Neural crest cell (in vitro differentiated cells): ENCODE results near the gene TREH. TPM values are rescaled to one million over a fixed set of nuclear protein-coding genes. Genes with fewer than 3 reads are reported as not detected.
A peak's percentile ranks its signal among the peaks of the same experiment; 100 is the strongest.
"Not testable (repeated sequence)": the region's sequence is repeated elsewhere in the genome, so short reads cannot be mapped to it uniquely, and the experiment has no call there.

Source experiments
- DNase-seq: peaks from one replicate; pipeline ENCODE4 v3.0.0; 2021; ENCODE audit warnings: low read depth, mixed read lengths, low spot score
- H3K27ac Mint-ChIP-seq: one replicate; pipeline ENCODE4 v1.8.0; 2021; ENCODE audit warnings: mild to moderate bottlenecking, mixed read lengths; ENCODE audit not compliant: unreplicated experiment
- H3K27me3 Mint-ChIP-seq: 2 replicates; pipeline ENCODE4 v1.8.0; 2021; ENCODE audit warnings: low read depth, mild to moderate bottlenecking, mixed read lengths
- H3K36me3 Mint-ChIP-seq: 2 replicates; pipeline ENCODE4 v1.8.0; 2021; ENCODE audit warnings: low read depth, mild to moderate bottlenecking, mixed read lengths
- H3K4me1 Mint-ChIP-seq: 2 replicates; pipeline ENCODE4 v1.8.0; 2021; ENCODE audit warnings: mixed read lengths
- H3K4me3 Mint-ChIP-seq: one replicate; pipeline ENCODE4 v1.8.0; 2021; ENCODE audit warnings: mild to moderate bottlenecking, mixed read lengths
- H3K9me3 Mint-ChIP-seq: 2 replicates; pipeline ENCODE4 v1.8.0; 2021; ENCODE audit warnings: mixed read lengths
- total RNA-seq: library from RNA; stranded (reverse); gene quantifications from 2 replicates; pipeline ENCODE4 v1.2.1, GENCODE V29; 2021
- TF ChIP-seq, protein P1 (sequence below): fragments of 200-600 bp; sonication (generic); conservative IDR thresholded peaks from 2 replicates; pipeline ENCODE4 v1.5.0; 2021; ENCODE audit warnings: antibody characterized with exemption, mild to moderate bottlenecking

Gene TREH
- total RNA-seq, 1 donor from 2014 or later: not detected

DNA sequence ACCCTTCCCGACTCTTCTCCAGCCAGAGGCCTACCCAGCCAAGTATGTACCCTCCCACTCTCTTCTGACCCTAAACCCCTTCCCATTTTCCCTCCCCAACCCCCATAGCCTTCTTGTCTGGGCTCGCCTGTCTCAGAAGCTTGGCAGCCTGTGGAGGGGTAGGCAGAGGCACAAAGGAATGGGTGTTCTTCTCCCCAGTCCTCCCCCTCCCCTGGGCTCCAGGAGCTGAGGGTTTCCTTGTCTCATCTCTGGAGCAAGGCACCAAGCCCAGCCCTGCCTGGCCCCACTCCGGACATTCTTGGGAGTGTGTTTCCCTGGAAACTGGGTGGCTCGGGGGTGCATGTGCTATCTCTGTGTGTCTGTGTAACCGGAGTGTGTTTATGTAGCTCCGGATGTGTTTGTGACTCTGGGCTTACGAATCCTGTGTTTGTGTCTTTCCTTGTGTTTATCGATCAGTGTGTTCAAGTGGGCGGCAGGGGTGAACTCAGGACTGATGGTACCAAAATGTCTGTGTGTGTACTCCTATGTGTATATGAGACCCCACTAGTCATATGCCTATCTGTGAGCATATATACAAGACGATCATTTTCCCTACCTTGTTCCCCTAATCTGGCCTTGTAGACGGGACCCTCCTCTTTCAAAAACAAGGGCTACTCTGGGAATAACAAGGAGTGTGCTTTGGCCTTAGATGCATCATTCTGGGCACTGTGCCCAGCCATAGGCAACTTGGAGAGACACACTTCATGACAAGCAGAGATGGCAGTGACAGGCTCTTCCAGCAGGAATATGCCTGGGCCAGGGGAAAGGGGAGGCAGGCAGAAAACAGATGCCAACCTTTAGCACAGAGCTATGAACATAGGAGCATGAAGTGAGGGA lies 61.1 kb downstream of the TREH start:
- Mint-ChIP-seq H3K4me3 (peak overlapping the region; percentile 83), H3K27ac (peak overlapping the region; percentile 87), H3K9me3 (no peaks in the 10 kb centered on the region), H3K27me3 (no peaks in the 10 kb centered on the region), H3K4me1 (peaks cover 84% of the 10 kb centered on the region), H3K36me3 (peaks cover 3% of the 10 kb centered on the region)
- TF ChIP-seq, protein P1, sequence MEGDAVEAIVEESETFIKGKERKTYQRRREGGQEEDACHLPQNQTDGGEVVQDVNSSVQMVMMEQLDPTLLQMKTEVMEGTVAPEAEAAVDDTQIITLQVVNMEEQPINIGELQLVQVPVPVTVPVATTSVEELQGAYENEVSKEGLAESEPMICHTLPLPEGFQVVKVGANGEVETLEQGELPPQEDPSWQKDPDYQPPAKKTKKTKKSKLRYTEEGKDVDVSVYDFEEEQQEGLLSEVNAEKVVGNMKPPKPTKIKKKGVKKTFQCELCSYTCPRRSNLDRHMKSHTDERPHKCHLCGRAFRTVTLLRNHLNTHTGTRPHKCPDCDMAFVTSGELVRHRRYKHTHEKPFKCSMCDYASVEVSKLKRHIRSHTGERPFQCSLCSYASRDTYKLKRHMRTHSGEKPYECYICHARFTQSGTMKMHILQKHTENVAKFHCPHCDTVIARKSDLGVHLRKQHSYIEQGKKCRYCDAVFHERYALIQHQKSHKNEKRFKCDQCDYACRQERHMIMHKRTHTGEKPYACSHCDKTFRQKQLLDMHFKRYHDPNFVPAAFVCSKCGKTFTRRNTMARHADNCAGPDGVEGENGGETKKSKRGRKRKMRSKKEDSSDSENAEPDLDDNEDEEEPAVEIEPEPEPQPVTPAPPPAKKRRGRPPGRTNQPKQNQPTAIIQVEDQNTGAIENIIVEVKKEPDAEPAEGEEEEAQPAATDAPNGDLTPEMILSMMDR: no peak
- DNase-seq: peak; percentile 60

DNA sequence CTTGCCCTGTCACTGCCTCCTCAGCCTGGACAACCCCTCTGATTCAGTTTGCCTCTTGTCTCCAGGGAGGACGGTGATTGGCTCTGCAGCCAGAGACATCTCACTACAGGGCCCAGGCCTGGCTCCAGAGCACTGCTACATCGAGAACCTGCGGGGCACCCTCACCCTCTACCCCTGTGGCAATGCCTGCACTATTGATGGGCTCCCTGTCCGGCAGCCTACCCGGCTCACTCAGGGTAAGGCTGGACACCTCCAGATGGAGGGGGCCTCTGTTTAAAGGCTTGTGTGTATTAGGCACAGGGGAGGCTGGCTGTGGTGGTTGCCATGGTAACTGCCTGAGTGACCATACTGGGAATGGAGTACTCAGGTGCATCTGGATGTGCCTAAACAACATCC lies 63.5 kb downstream of the TREH start:
- DNase-seq: no peak
- TF ChIP-seq, protein P1: no peak
- Mint-ChIP-seq H3K9me3 (no peaks in the 10 kb centered on the region), H3K36me3 (peaks cover 3% of the 10 kb centered on the region), H3K27me3 (peaks cover 11% of the 10 kb centered on the region), H3K4me3 (peak overlapping the region; percentile 62), H3K27ac (peak overlapping the region; percentile 87), H3K4me1 (peaks cover 80% of the 10 kb centered on the region)

DNA sequence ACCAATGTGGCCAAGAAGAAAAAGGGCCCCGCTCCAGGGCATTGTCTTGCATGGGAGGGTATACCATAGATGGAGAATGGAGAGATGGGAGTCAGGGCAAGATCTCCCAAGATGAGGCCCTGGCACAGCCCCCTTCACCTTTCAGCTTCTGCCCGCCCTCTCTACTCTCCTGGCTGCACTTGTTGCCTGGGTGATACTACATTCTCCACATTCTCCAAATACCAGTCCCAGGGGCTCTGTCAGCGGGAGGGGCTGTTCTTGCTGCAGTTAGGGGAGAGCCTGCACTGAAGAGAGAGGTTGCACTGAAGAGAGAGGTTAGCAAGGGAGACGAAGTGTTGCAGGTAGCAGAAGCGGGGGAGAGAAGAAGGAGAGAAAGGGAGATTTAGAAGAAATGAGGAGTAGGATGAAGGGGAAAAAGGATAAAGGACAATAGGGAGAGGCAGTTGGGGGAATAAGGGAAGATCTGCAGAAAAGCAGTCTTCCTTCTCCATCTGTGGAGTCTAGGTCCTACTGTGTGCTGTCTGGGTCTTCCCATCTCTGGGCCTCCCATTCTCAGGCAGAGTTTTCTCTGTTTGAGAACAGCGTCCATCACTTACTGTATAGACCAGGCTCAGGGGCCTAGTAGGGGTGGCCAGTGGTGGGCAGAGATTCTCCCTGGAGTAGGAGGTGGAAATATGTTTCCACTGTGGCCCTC lies 64.0 kb downstream of the TREH start:
- Mint-ChIP-seq H3K4me1 (peaks cover 75% of the 10 kb centered on the region), H3K27ac (peak overlapping the region; percentile 39), H3K4me3 (peak overlapping the region; percentile 66), H3K27me3 (peaks cover 12% of the 10 kb centered on the region), H3K9me3 (no peaks in the 10 kb centered on the region), H3K36me3 (peaks cover 3% of the 10 kb centered on the region)
- TF ChIP-seq, protein P1: no peak
- DNase-seq: no peak

DNA sequence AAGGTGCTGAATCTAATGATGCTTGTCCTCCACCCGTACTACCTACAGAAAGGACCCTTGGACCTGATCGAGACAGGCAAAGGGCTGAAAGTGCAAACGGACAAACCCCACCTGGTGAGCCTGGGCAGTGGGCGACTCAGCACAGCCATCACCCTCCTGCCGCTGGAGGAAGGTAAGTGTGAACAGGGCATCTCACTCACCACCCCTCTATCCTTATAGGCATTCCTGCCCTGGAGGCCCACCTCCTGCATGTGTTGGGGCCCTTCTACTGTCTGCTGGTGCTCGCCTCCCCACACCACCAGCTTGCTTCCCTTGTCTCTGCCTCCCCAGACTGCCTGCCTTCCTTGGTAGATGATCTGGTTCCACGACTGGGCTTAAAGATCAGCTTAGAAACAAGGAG lies 64.9 kb downstream of the TREH start:
- Mint-ChIP-seq H3K9me3 (no peaks in the 10 kb centered on the region), H3K27me3 (peaks cover 19% of the 10 kb centered on the region), H3K27ac (no peak overlapping the region), H3K36me3 (peaks cover 3% of the 10 kb centered on the region), H3K4me1 (peaks cover 71% of the 10 kb centered on the region), H3K4me3 (peak overlapping the region; percentile 66)
- TF ChIP-seq, protein P1: no peak
- no peak for DNase-seq

DNA sequence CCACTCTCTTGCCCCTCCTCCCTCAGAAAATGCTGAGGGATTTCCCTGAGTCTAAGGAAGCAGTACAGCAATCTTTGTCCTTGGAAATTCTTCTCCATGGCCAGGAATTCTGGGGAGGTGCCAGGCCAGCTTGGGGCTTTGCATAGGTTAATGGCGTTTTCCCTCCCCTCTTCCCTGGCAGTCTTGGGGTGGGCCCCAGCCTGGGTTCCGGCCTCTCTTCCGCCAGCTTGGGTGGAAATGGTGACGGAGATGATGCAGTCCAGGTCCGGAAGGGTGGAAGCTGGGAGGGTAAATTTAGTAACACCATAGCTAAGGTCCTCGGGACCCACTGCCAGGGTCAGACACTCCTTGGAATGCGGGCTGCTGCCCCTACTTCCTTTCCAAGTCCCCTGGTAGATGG lies 67.1 kb downstream of the TREH start:
- H3K27me3 Mint-ChIP-seq: peaks cover 36% of the 10 kb centered on the region
- H3K4me3 Mint-ChIP-seq: peak overlapping the region; percentile 74
- peaks cover 62% of the 10 kb centered on the region for H3K4me1 Mint-ChIP-seq
- no peak overlapping the region for H3K27ac Mint-ChIP-seq
- H3K9me3 Mint-ChIP-seq: no peaks in the 10 kb centered on the region
- DNase-seq: no peak
- TF ChIP-seq, protein P1: no peak
- H3K36me3 Mint-ChIP-seq: peaks cover 6% of the 10 kb centered on the region

DNA sequence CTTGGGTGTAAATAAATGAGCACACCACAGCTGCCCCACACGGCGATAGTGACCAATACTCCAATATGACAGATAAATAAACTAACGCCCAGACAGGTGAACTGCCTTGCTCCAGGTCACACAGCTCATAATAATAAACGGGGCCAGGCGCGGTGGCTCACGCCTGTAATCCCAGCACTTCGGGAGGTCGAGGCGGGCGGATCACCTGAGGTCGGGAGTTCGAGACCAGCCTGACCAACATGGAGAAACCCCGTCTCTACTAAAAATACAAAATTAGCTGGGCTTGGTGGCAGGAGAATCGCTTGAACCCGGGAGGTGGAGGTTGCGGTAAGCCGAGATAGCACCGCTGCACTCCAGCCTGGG lies 68.0 kb downstream of the TREH start:
- not testable (repeated sequence) for H3K27ac Mint-ChIP-seq, H3K9me3 Mint-ChIP-seq, DNase-seq, H3K36me3 Mint-ChIP-seq
- Mint-ChIP-seq H3K27me3 (peaks cover 42% of the 10 kb centered on the region), H3K4me1 (peaks cover 59% of the 10 kb centered on the region), H3K4me3 (peak overlapping the region; percentile 52)
